ENCODE results near the gene TRIM68.

Gene TRIM68

DNA sequence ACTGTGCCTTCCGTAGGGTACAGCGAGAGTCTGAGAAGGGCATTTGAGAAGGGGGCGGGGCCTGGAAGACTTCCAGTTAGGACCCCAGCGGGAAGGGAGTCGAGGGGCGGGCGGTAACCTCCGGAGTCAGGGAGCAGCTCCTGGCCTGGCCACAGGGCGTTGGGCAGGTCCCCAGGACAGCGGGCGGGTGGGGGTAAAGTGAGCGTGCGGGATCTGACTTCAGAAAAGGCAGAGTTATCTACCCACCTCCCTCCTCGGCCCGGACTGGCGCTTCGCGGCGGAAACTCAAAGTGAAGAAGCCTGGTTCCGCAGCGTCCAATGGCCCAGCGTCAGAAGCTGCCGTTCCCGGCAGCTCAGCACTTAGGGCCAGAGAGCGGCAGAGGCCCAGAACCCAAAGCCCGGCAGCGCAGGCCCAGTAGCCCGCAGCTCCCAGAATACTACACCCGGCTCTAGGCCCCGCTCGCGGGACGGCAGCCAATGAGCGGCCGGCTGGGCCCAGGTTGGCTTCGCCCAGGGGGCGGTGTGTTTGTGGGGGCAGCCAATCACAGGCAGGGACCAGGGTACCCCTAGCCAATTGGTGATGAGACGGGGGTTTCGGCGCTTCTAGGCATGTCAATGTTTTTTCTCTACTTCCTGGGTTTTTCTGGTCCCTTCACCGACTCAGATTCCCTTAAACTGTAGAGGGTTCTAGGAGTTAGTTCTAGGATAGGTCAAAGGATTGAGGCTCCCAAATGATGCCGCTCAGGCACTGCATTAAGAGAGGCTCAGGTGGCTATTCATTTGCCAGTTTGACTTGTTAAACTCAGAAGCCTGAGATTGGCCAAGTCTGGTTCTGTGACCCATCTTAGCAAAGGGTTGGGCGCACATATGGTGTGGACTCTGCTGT is at the start of gene TRIM68:
TSS of gene TRIM68 (minus strand) at position 451 of the 886 bp plus-strand sequence. CDS start 2,727 bp downstream, outside the sequence.
- DNase-seq (ENCODE audit: low read depth): peak; percentile 92

- no peak for DNase-seq (ENCODE audit: low read depth)
Observed at GRCh38 chr11:4654635-4655369, 46.8 kb upstream of the TRIM68 start.

GRCh38 chr11:4647766-4648165 is 39.7 kb upstream of the TRIM68 start:
- DNase-seq (ENCODE audit: low read depth): no peak

- DNase-seq (ENCODE audit: low read depth): no peak
Observed at GRCh38 chr11:4645974-4646373, 37.9 kb upstream of the TRIM68 start.

GRCh38 chr11:4644233-4644632 is 36.2 kb upstream of the TRIM68 start:
- DNase-seq (ENCODE audit: low read depth): no peak

- DNase-seq (ENCODE audit: low read depth): no peak
Observed at GRCh38 chr11:4643682-4644081, 35.7 kb upstream of the TRIM68 start, which contains the start of gene OR51E1. OR51E1 (plus strand) TSS chr11:4643982; CDS start chr11:4652527, 8,545 bp downstream.

- no peak for DNase-seq (ENCODE audit: low read depth)
Observed at GRCh38 chr11:4643076-4643475, 35.0 kb upstream of the TRIM68 start.

- no peak for DNase-seq (ENCODE audit: low read depth)
Observed at GRCh38 chr11:4642043-4642442, 34.0 kb upstream of the TRIM68 start.

- no peak for DNase-seq (ENCODE audit: low read depth)
Observed at GRCh38 chr11:4641501-4641900, 33.5 kb upstream of the TRIM68 start.

DNA sequence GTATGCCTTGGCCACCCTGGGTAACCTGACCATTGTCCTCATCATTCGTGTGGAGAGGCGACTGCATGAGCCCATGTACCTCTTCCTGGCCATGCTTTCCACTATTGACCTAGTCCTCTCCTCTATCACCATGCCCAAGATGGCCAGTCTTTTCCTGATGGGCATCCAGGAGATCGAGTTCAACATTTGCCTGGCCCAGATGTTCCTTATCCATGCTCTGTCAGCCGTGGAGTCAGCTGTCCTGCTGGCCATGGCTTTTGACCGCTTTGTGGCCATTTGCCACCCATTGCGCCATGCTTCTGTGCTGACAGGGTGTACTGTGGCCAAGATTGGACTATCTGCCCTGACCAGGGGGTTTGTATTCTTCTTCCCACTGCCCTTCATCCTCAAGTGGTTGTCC is 31.9 kb upstream of the TRIM68 start:
- no peak for DNase-seq (ENCODE audit: low read depth)

DNA sequence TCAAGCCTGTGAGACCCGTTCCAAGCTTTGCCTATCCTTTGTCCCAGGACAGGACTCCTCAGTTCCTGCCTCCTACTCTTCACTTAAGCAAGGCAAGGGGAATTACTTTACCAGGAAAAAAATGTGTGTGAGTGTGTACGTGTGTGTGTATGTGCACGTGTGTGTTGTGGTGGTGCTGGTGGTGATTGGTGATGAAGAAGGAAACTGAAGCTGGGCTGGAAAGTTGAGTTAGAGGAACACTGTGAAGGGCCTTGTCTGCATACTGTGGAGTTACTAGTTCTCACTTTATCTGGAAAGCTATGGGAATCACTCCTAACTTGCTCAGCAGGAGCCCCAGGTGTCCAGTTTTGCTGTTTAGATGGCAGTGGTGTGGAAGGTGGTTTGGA is 29.6 kb upstream of the TRIM68 start:
- DNase-seq (ENCODE audit: low read depth): no peak

DNA sequence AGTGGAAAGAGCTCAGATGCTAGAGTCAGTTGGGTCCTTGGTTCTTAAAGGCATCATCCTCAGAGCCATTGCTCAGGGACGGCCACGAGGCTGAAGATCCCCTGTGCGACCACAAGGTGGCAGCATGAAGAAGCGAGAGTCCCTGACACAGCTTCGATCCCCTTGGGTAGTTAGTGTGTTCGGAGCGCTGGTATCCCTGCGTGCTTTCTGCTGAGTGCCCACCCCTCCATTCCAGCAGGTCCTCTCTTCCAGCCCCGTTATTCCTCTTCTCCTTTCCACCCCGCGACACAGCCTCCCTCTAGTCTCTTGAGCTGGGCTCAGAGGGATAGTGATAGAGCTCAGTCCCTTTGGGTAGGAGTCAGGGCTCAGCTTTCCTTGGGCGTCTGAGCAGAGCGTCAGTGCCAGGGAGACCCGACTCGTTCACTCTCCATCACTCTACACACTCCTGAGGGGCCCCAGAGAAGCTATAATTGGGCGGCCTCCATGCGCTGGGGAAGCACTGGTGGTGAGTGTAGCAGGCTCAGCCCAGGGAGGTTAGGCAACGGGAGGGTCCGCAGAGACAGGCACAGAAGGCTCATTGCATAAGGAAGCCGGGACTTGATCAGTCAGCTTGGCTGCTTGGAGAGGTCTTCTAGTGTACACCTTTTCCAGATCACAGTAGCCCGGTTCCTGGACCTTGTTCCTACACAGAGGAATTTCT is 29.1 kb upstream of the TRIM68 start, which contains the start of gene OR51D1:
TSS of gene OR51D1 (plus strand) at position 516 of the 700 bp plus-strand sequence. CDS start 2,314 bp downstream, outside the sequence.
- peak; percentile 49 for DNase-seq (ENCODE audit: low read depth)

GRCh38 chr11:4636136-4636535 is 28.1 kb upstream of the TRIM68 start:
- DNase-seq (ENCODE audit: low read depth): no peak

- DNase-seq (ENCODE audit: low read depth): no peak
Observed at GRCh38 chr11:4626207-4627099, 18.4 kb upstream of the TRIM68 start.

DNA sequence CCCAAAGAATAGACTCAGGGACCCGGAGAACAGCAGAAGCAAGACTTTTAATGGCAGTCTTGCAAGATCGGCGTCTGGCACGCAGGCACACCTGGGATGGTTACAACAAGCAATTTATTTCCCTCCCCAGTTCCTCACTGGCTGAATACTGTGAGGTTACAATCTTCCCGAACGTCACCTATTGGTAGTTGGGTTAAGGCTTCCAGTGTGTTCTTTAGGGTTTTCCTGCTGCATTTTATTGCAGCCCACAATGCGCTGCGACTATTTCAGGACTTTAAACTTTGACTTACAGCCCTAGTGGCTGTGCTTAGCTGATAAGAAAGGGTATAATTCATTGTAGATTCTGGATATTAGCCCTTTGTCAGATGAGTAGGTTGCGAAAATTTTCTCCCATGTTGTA is 11.5 kb upstream of the TRIM68 start:
- DNase-seq (ENCODE audit: low read depth): no peak

DNA sequence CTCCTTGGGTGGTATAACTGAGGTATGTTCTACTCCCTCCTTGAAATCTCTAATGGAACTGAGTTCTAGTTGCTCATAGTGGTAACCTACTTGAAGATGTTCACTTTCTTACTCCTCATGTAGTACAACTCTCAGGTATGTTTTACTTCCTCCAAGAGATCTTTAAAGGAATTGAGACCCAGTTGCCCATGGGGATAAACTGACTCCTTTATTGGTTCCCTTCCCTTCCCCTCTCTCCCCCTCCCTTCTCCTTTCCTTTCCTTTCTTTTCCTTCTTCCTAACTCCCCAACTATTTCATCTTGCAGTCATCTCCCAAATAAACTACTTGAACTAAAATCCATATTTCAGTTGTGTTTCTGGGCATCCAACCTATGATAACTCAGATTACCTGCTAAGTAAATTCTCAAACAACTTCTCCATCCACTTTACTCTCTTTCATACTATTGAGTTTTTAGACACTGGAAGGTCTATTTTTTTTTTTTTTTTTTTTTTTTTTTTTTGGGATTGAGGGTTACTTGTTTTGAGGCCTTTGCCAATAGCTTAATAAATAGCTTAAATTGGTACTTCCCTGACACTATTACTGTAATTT is 7.9 kb upstream of the TRIM68 start:
- DNase-seq (ENCODE audit: low read depth): no peak

DNA sequence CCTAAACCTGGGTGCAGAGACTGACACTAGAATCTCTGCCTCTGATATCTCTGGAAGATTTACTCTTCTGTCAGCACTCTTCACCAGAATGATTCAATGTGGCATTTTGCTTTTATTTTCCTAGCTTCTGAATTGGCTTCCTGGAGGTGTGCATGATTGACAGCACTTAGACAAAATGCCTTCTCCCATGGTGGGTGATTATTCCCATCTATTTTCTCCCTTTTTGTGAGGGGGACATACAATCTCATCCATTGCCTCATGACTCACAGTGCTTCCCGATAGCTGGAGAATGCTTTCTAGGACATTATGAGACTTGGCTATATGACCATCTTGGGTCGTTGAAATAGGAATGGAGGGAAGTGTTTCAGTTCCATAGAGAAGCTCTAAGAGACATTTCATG is 4.0 kb upstream of the TRIM68 start:
- no peak for DNase-seq (ENCODE audit: low read depth)

DNA sequence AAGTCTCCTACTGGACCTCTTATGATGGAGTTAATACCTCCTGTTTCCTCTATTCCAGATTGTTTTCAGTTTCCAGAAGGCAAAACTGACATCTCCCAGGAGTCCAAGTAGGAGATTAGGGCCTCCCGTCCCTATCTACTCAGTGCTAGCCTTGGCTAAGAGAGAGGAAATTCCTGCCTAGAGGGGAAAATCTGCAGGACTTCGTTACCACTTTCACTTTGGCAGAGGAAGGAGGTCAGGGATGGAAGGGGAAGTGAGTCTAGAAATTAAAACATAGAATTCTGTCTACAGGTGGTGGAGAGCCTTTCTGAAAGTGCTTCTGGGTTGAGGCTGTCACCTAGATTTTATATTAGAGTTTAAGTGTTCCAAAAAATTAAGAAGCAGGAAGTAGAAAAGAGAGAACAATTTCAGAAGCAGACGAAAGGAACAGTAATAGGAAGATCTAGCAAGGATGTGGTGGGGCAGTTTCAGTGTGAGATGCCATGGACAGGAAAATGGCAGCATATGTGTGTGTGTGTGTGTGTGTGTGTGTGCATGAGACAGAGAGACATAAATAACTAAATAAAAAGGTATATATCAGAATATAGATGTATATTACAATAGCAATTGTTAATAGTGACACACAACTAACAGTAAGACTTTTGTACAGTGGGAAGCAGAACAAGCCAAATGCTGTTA is 2.4 kb upstream of the TRIM68 start:
- no peak for DNase-seq (ENCODE audit: low read depth)

DNA sequence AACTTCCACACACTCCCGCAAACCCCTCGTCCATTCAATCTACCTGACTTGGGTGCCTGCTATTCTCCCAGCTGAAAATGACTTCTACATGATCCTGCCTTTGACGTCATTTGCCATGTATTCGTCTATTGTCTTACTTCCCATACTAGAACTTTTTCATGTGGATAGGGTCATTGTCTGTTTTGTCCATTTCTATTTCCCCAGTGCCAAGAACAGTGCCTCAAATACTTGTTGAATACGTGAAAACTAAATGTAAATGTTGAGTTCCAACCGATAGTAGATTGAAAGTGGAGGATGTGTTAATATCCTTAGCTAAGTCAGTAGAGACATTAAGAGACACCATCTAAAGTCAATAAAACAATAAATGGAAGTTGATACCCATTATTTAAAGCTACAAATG is 935 bp downstream of the TRIM68 start:
- DNase-seq (ENCODE audit: low read depth): no peak

GRCh38 chr11:4606231-4607015 is 1.6 kb downstream of the TRIM68 start:
- DNase-seq (ENCODE audit: low read depth): no peak

All from activated gamma-delta T cell treated with anti-CD3 and anti-CD28 coated beads, Interleukin-2, amount 50 U/mL, for 16 hours (primary cell).